HL-60 (cell line): ENCODE results near the gene RCCD1.

ENCODE experiments used
- POLR2AphosphoS5 ChIP-seq: IDR thresholded peaks from 2 replicates; pipeline ENCODE4 v1.6.1; 2012; ENCODE audit warnings: low read depth
- TF ChIP-seq, protein P1 (sequence below): IDR thresholded peaks from one replicate; pipeline ENCODE4 v1.5.1; 2011; ENCODE audit warnings: low read length, control low read depth, inconsistent platforms; ENCODE audit not compliant: insufficient read depth
- TF ChIP-seq, protein P2 (sequence below): IDR thresholded peaks from 2 replicates; pipeline ENCODE4 v1.6.1; 2012; ENCODE audit warnings: low read depth; ENCODE audit not compliant: insufficient replicate concordance

DNA sequence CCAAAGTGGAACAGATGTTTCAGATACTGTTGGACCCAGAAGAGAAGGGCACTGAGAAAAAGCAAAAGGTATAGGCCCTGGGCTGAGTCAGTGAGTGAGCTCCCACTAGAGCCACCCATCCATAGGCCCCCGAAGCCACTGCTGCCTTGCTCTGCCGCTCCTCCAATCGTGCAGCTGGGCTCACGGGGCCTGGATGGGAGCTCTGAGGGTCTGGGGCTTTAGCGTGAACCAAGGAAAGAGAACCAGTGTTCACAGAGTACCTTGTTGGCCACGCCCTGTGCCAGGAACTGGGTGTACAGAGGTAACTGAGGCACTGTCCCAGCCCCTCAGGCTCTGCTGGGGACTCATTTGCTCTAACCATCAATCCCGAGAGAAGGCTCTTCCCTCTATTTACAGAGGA is 14.9 kb upstream of the RCCD1 start:
- TF ChIP-seq, protein P1, sequence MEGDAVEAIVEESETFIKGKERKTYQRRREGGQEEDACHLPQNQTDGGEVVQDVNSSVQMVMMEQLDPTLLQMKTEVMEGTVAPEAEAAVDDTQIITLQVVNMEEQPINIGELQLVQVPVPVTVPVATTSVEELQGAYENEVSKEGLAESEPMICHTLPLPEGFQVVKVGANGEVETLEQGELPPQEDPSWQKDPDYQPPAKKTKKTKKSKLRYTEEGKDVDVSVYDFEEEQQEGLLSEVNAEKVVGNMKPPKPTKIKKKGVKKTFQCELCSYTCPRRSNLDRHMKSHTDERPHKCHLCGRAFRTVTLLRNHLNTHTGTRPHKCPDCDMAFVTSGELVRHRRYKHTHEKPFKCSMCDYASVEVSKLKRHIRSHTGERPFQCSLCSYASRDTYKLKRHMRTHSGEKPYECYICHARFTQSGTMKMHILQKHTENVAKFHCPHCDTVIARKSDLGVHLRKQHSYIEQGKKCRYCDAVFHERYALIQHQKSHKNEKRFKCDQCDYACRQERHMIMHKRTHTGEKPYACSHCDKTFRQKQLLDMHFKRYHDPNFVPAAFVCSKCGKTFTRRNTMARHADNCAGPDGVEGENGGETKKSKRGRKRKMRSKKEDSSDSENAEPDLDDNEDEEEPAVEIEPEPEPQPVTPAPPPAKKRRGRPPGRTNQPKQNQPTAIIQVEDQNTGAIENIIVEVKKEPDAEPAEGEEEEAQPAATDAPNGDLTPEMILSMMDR = no peak
- TF ChIP-seq POLR2AphosphoS5 = no peak
- TF ChIP-seq, protein P2, sequence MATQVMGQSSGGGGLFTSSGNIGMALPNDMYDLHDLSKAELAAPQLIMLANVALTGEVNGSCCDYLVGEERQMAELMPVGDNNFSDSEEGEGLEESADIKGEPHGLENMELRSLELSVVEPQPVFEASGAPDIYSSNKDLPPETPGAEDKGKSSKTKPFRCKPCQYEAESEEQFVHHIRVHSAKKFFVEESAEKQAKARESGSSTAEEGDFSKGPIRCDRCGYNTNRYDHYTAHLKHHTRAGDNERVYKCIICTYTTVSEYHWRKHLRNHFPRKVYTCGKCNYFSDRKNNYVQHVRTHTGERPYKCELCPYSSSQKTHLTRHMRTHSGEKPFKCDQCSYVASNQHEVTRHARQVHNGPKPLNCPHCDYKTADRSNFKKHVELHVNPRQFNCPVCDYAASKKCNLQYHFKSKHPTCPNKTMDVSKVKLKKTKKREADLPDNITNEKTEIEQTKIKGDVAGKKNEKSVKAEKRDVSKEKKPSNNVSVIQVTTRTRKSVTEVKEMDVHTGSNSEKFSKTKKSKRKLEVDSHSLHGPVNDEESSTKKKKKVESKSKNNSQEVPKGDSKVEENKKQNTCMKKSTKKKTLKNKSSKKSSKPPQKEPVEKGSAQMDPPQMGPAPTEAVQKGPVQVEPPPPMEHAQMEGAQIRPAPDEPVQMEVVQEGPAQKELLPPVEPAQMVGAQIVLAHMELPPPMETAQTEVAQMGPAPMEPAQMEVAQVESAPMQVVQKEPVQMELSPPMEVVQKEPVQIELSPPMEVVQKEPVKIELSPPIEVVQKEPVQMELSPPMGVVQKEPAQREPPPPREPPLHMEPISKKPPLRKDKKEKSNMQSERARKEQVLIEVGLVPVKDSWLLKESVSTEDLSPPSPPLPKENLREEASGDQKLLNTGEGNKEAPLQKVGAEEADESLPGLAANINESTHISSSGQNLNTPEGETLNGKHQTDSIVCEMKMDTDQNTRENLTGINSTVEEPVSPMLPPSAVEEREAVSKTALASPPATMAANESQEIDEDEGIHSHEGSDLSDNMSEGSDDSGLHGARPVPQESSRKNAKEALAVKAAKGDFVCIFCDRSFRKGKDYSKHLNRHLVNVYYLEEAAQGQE = no peak
